Large intestine (tissue), 3 donors: ENCODE results near the gene IL1RL2. TPM values are rescaled to one million over a fixed set of nuclear protein-coding genes. Genes with fewer than 3 reads are reported as not detected.

Experiments used
- DNase-seq, 2 donors: peaks; one replicate each; pipeline versions ENCODE4 v3.0.0 to v3.0.0-alpha.2; 2013
- H3K27ac ChIP-seq: one replicate; pipeline ENCODE4 v1.5.1; 2013; ENCODE audit warnings: low read length
- H3K27me3 ChIP-seq: 2 replicates; pipeline ENCODE4 v1.6.1; 2013; ENCODE audit warnings: low read length; ENCODE audit not compliant: control insufficient read depth, insufficient read depth
- H3K36me3 ChIP-seq: 2 replicates; pipeline ENCODE4 v1.6.1; 2013; ENCODE audit warnings: low read length; ENCODE audit not compliant: control insufficient read depth, insufficient read depth
- H3K4me1 ChIP-seq: one replicate; pipeline ENCODE4 v1.6.1; 2013; ENCODE audit warnings: low read length; ENCODE audit not compliant: control insufficient read depth, insufficient read depth
- H3K4me3 ChIP-seq: one replicate; pipeline ENCODE4 v1.5.1; 2013; ENCODE audit warnings: low read length
- H3K9me3 ChIP-seq: one replicate; pipeline ENCODE4 v1.6.1; 2013; ENCODE audit warnings: mild to moderate bottlenecking, low read depth, low read length, moderate library complexity; ENCODE audit not compliant: control insufficient read depth
- WGBS: methylation state at CpG from one replicate; pipeline ENCODE4 v1.1.5; 2013; ENCODE audit warnings: low lambda C conversion rate; ENCODE audit not compliant: insufficient coverage; 5-methylcytosine and 5-hydroxymethylcytosine counted together
- polyA plus RNA-seq: library from polyadenylated mRNA; unstranded; fragments of 120-200 nt; gene quantifications from one replicate; pipeline ENCODE4 v1.2.1, GENCODE V29; 2013

IL1RL2 gene
- polyA plus RNA-seq, 1 donor = 0.34 TPM

- DNase-seq = no peak
- no peak overlapping the region for H3K27ac ChIP-seq
- WGBS = no CpG with 5 or more reads among the region's 6 CpGs
Measured at GRCh38 chr2:102229141-102229769, 42.4 kb downstream of the IL1RL2 start.

GRCh38 chr2:102230410-102230909, 43.6 kb downstream of the IL1RL2 start:
- no peaks in the 10 kb centered on the region for H3K9me3 ChIP-seq
- 80% methylated on average over 1 of the region's 9 CpGs for WGBS
- DNase-seq = no peak
- peaks cover 3% of the 10 kb centered on the region for H3K4me1 ChIP-seq
- no peak overlapping the region for H3K4me3 ChIP-seq
- no peaks in the 10 kb centered on the region for H3K27me3 ChIP-seq
- H3K36me3 ChIP-seq = no peaks in the 10 kb centered on the region
- no peak overlapping the region for H3K27ac ChIP-seq

More at GRCh38 chr2:102229141-102229769, 42.4 kb downstream of the IL1RL2 start:
- H3K4me3 ChIP-seq = no peak overlapping the region
- no peaks in the 10 kb centered on the region for H3K27me3 ChIP-seq
- H3K4me1 ChIP-seq = peaks cover 3% of the 10 kb centered on the region
- no peaks in the 10 kb centered on the region for H3K9me3 ChIP-seq
- no peaks in the 10 kb centered on the region for H3K36me3 ChIP-seq

- H3K36me3 ChIP-seq = no peaks in the 10 kb centered on the region
- no peaks in the 10 kb centered on the region for H3K27me3 ChIP-seq
- 90% methylated on average over 2 of the region's 11 CpGs for WGBS
- no peak for DNase-seq
- H3K9me3 ChIP-seq = no peaks in the 10 kb centered on the region
- H3K4me3 ChIP-seq = no peak overlapping the region
- H3K27ac ChIP-seq = no peak overlapping the region
- H3K4me1 ChIP-seq = no peaks in the 10 kb centered on the region
Measured at GRCh38 chr2:102233132-102233884, 46.5 kb downstream of the IL1RL2 start.

GRCh38 chr2:102235042-102235473, 48.2 kb downstream of the IL1RL2 start:
- no peak overlapping the region for H3K4me3 ChIP-seq
- H3K9me3 ChIP-seq = no peaks in the 10 kb centered on the region
- H3K27ac ChIP-seq = no peak overlapping the region
- 100% methylated on average over 1 of the region's 18 CpGs for WGBS
- H3K36me3 ChIP-seq = no peaks in the 10 kb centered on the region
- no peaks in the 10 kb centered on the region for H3K4me1 ChIP-seq
- no peak for DNase-seq
- H3K27me3 ChIP-seq = no peaks in the 10 kb centered on the region

GRCh38 chr2:102235491-102235890, 48.7 kb downstream of the IL1RL2 start:
- no peaks in the 10 kb centered on the region for H3K27me3 ChIP-seq
- no peaks in the 10 kb centered on the region for H3K4me1 ChIP-seq
- no peak for DNase-seq
- no peaks in the 10 kb centered on the region for H3K9me3 ChIP-seq
- H3K36me3 ChIP-seq = no peaks in the 10 kb centered on the region
- no peak overlapping the region for H3K27ac ChIP-seq
- WGBS = no CpG with 5 or more reads among the region's 5 CpGs
- H3K4me3 ChIP-seq = no peak overlapping the region

GRCh38 chr2:102236132-102236531, 49.3 kb downstream of the IL1RL2 start:
- no peak for DNase-seq
- Histone ChIP-seq H3K36me3 (no peaks in the 10 kb centered on the region), H3K9me3 (no peaks in the 10 kb centered on the region), H3K27ac (no peak overlapping the region), H3K27me3 (no peaks in the 10 kb centered on the region), H3K4me3 (no peak overlapping the region), H3K4me1 (no peaks in the 10 kb centered on the region)
- 86% methylated on average over 1 of the region's 5 CpGs for WGBS

GRCh38 chr2:102237176-102237575, 50.4 kb downstream of the IL1RL2 start:
- WGBS = 100% methylated on average over 1 of the region's 11 CpGs
- no peaks in the 10 kb centered on the region for H3K4me1 ChIP-seq
- no peaks in the 10 kb centered on the region for H3K27me3 ChIP-seq
- H3K36me3 ChIP-seq = no peaks in the 10 kb centered on the region
- DNase-seq = no peak
- H3K4me3 ChIP-seq = no peak overlapping the region
- no peaks in the 10 kb centered on the region for H3K9me3 ChIP-seq
- no peak overlapping the region for H3K27ac ChIP-seq

GRCh38 chr2:102238039-102238756, 51.4 kb downstream of the IL1RL2 start:
- H3K4me1 ChIP-seq = no peaks in the 10 kb centered on the region
- H3K27me3 ChIP-seq = no peaks in the 10 kb centered on the region
- H3K4me3 ChIP-seq = no peak overlapping the region
- no CpG with 5 or more reads among the region's 10 CpGs for WGBS
- H3K27ac ChIP-seq = no peak overlapping the region
- DNase-seq = no peak
- H3K36me3 ChIP-seq = no peaks in the 10 kb centered on the region
- H3K9me3 ChIP-seq = no peaks in the 10 kb centered on the region

GRCh38 chr2:102238778-102239177, 52.0 kb downstream of the IL1RL2 start:
- no peak for DNase-seq
- no CpG with 5 or more reads among the region's 2 CpGs for WGBS
- Histone ChIP-seq H3K4me1 (no peaks in the 10 kb centered on the region), H3K36me3 (no peaks in the 10 kb centered on the region), H3K27me3 (peaks cover 2% of the 10 kb centered on the region), H3K27ac (no peak overlapping the region), H3K4me3 (no peak overlapping the region), H3K9me3 (no peaks in the 10 kb centered on the region)

- Histone ChIP-seq H3K9me3 (no peaks in the 10 kb centered on the region), H3K27me3 (peaks cover 2% of the 10 kb centered on the region), H3K4me3 (no peak overlapping the region), H3K27ac (no peak overlapping the region), H3K36me3 (no peaks in the 10 kb centered on the region), H3K4me1 (no peaks in the 10 kb centered on the region)
- no peak for DNase-seq
- no CpG with 5 or more reads among the region's 7 CpGs for WGBS
Measured at GRCh38 chr2:102239344-102239743, 52.5 kb downstream of the IL1RL2 start.
